HepG2 (cell line): ENCODE measurements around the gene CHST4. TPM values are rescaled to one million over a fixed set of nuclear protein-coding genes. Genes with fewer than 3 reads are reported as not detected.

Experiments used
- BRD4 ChIP-seq: sonication (generic); formaldehyde crosslinking; IDR thresholded peaks from 2 replicates; pipeline ENCODE4 v1.4.0; 2020; ENCODE audit warnings: missing genetic modification reagents
- CBX2 ChIP-seq, 2 experiments: fragments of 200-600 bp in 1 of 2; sonication (generic); formaldehyde crosslinking in 1 of 2; IDR thresholded peaks; 2 replicates each; pipeline versions ENCODE4 v1.7.0 to v1.8.1; 2018 to 2022; ENCODE audit warnings: low read depth in 2 of 2, low read length in 1 of 2, mild to moderate bottlenecking in 1 of 2, missing genetic modification reagents in 1 of 2
- CENPX ChIP-seq: sonication (generic); formaldehyde crosslinking; IDR thresholded peaks from 2 replicates; pipeline ENCODE4 v1.9.0; 2021; ENCODE audit warnings: mild to moderate bottlenecking, missing genetic modification reagents, moderate library complexity
- CTCF ChIP-seq: sonication (generic); formaldehyde crosslinking; IDR thresholded peaks from 2 replicates; pipeline ENCODE4 v1.5.0; 2020; ENCODE audit warnings: mild to moderate bottlenecking, missing genetic modification reagents, moderate library complexity
- DMAP1 ChIP-seq: IDR thresholded peaks from 2 replicates; pipeline ENCODE4 v1.6.1; 2016
- EZH2 ChIP-seq: conservative IDR thresholded peaks from 2 replicates; pipeline ENCODE4 v1.6.1; 2012; ENCODE audit warnings: mild to moderate bottlenecking, low read depth, low read length, moderate library complexity
- MIER2 ChIP-seq: IDR thresholded peaks from 2 replicates; pipeline ENCODE4 v1.6.1; 2016; ENCODE audit warnings: missing biosample characterization, missing genetic modification reagents
- RFX5 ChIP-seq: IDR thresholded peaks from 2 replicates; pipeline ENCODE4 v1.6.1; 2011; ENCODE audit warnings: low read depth, low read length, improper control_type of control experiment
- RXRA ChIP-seq: sonication (generic); formaldehyde crosslinking; IDR thresholded peaks from 2 replicates; pipeline ENCODE4 v1.5.1; 2020; ENCODE audit warnings: missing genetic modification reagents
- SALL2 ChIP-seq: sonication (generic); formaldehyde crosslinking; IDR thresholded peaks from 2 replicates; pipeline ENCODE4 v1.8.1; 2023; ENCODE audit warnings: mild to moderate bottlenecking, missing genetic modification reagents, inconsistent platforms
- SIN3B ChIP-seq: fragments of 150-350 bp; IDR thresholded peaks from 2 replicates; pipeline ENCODE4 v1.6.1; 2014; ENCODE audit warnings: low read length
- TCF12 ChIP-seq, 2 experiments: fragments of 450-650 bp in 1 of 2; sonication (generic) in 1 of 2; formaldehyde crosslinking in 1 of 2; IDR thresholded peaks; 2 replicates each; pipeline versions ENCODE4 v1.6.1 to v1.8.0; 2017 to 2022; ENCODE audit warnings: antibody characterized with exemption in 1 of 2, mild to moderate bottlenecking in 1 of 2, missing genetic modification reagents in 1 of 2, moderate library complexity in 1 of 2
- ZBTB4 ChIP-seq: sonication (generic); formaldehyde crosslinking; IDR thresholded peaks from 2 replicates; pipeline ENCODE4 v1.4.0; 2020; ENCODE audit warnings: missing genetic modification reagents, mild to moderate bottlenecking, borderline replicate concordance
- ZBTB7A ChIP-seq: sonication (generic); formaldehyde crosslinking; IDR thresholded peaks from 2 replicates; pipeline ENCODE4 v1.8.0; 2022; ENCODE audit warnings: mild to moderate bottlenecking, missing genetic modification reagents
- ZNF136 ChIP-seq: sonication (generic); formaldehyde crosslinking; IDR thresholded peaks from 2 replicates; pipeline ENCODE4 v1.8.1; 2022; ENCODE audit warnings: low read depth, mild to moderate bottlenecking, moderate library complexity, missing genetic modification reagents
- ZNF263 ChIP-seq: sonication (generic); formaldehyde crosslinking; IDR thresholded peaks from 2 replicates; pipeline ENCODE4 v1.4.0; 2020; ENCODE audit warnings: missing genetic modification reagents
- ZNF44 ChIP-seq: sonication (generic); formaldehyde crosslinking; IDR thresholded peaks from 2 replicates; pipeline ENCODE4 v1.5.1; 2020; ENCODE audit warnings: mild to moderate bottlenecking, missing genetic modification reagents
- ZNF569 ChIP-seq: sonication (generic); formaldehyde crosslinking; IDR thresholded peaks from 2 replicates; pipeline ENCODE4 v1.5.0; 2020; ENCODE audit warnings: mild to moderate bottlenecking, missing genetic modification reagents, moderate library complexity, borderline replicate concordance
- ZNF614 ChIP-seq: IDR thresholded peaks from 2 replicates; pipeline ENCODE4 v1.6.1; 2018; ENCODE audit warnings: missing biosample characterization, missing genetic modification reagents, inconsistent platforms, borderline replicate concordance
- ZNF724P ChIP-seq: sonication (generic); formaldehyde crosslinking; IDR thresholded peaks from 2 replicates; pipeline ENCODE4 v1.8.0; 2022; ENCODE audit warnings: missing genetic modification reagents, borderline replicate concordance
- ZNF737 ChIP-seq: sonication (generic); formaldehyde crosslinking; IDR thresholded peaks from 2 replicates; pipeline ENCODE4 v1.5.0; 2020; ENCODE audit warnings: missing genetic modification reagents, mild to moderate bottlenecking, borderline replicate concordance
- ZNF782 ChIP-seq: sonication (generic); formaldehyde crosslinking; IDR thresholded peaks from 2 replicates; pipeline ENCODE4 v1.4.0; 2020; ENCODE audit warnings: missing genetic modification reagents, mild to moderate bottlenecking, borderline replicate concordance
- polyA plus RNA-seq, 8 experiments: library from polyadenylated mRNA; depleted of rRNA in 3 of 8; stranded (reverse) in 7 of 8; unstranded in 1 of 8; fragments of >200 nt; fragmentation: Illumina TruSeq in 4 of 8; extraction: Trizol in 4 of 8; gene quantifications; 2 replicates each; pipeline versions ENCODE4 v1.2.1 to v1.2.3, GENCODE V29; 2011 to 2016; ENCODE audit warnings: low read depth in 4 of 8, missing spikeins in 1 of 8, mixed read lengths in 1 of 8; ENCODE audit not compliant: insufficient read depth in 1 of 8
- total RNA-seq, 5 experiments: library from RNA; depleted of rRNA; stranded (reverse); fragments of >200 nt; fragmentation: Illumina TruSeq; extraction: Trizol; gene quantifications; 2 replicates each; pipeline ENCODE4 v1.2.3, GENCODE V29; 2016; ENCODE audit warnings: low read depth in 1 of 5
- TF ChIP-seq, protein P1 (sequence below), 2 experiments: sonication (generic) in 1 of 2; formaldehyde crosslinking in 1 of 2; IDR thresholded peaks; 2 replicates each; pipeline versions ENCODE4 v1.4.0 to v1.6.1; 2018 to 2020; ENCODE audit warnings: missing genetic modification reagents in 2 of 2, borderline replicate concordance in 1 of 2, low read depth in 1 of 2, mild to moderate bottlenecking in 1 of 2, missing biosample characterization in 1 of 2

The CHST4 gene
- total and polyA plus RNA-seq, 2 of the 13 experiments (the other 11 are each of a cell fraction or from before 2014, with no cell fraction given), result not detected

- TF ChIP-seq CTCF (CRISPR knock-in tag), result no peak
- TF ChIP-seq ZNF737 (CRISPR knock-in tag), result no peak
- TF ChIP-seq MIER2 (CRISPR knock-in tag), result no peak
- TF ChIP-seq SALL2 (CRISPR knock-in tag), result no peak
- TF ChIP-seq ZBTB7A (CRISPR knock-in tag), result no peak
- TF ChIP-seq ZBTB4 (CRISPR knock-in tag), result no peak
- no peak for TF ChIP-seq ZNF136 (CRISPR knock-in tag)
- no peak for TF ChIP-seq BRD4 (CRISPR knock-in tag)
- no peak for TF ChIP-seq RXRA (CRISPR knock-in tag)
- TF ChIP-seq ZNF782, result no peak
- TF ChIP-seq, protein P1, sequence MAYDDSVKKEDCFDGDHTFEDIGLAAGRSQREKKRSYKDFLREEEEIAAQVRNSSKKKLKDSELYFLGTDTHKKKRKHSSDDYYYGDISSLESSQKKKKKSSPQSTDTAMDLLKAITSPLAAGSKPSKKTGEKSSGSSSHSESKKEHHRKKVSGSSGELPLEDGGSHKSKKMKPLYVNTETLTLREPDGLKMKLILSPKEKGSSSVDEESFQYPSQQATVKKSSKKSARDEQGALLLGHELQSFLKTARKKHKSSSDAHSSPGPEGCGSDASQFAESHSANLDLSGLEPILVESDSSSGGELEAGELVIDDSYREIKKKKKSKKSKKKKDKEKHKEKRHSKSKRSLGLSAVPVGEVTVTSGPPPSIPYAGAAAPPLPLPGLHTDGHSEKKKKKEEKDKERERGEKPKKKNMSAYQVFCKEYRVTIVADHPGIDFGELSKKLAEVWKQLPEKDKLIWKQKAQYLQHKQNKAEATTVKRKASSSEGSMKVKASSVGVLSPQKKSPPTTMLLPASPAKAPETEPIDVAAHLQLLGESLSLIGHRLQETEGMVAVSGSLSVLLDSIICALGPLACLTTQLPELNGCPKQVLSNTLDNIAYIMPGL (CRISPR knock-in tag; IDR thresholded peaks at IDR 0.05; ENCODE audit: borderline replicate concordance in 1 of 2, low read depth in 1 of 2), result no peak
- no peak for TF ChIP-seq CENPX (CRISPR knock-in tag)
- TF ChIP-seq ZNF614 (CRISPR knock-in tag), result no peak
- no peak for TF ChIP-seq EZH2
- TF ChIP-seq ZNF724P, result no peak
- no peak for TF ChIP-seq SIN3B
- TF ChIP-seq ZNF44 (CRISPR knock-in tag), result no peak
- TF ChIP-seq DMAP1 (CRISPR knock-in tag), result no peak
- TF ChIP-seq ZNF263 (CRISPR knock-in tag), result no peak
- TF ChIP-seq TCF12 (IDR thresholded peaks at IDR 0.05), result no peak
- TF ChIP-seq TCF12 (CRISPR knock-in tag; IDR thresholded peaks at IDR 0.05), result no peak
- TF ChIP-seq CBX2 (IDR thresholded peaks at IDR 0.05; ENCODE audit: low read depth, low read length), result no peak
- TF ChIP-seq CBX2 (CRISPR knock-in tag; IDR thresholded peaks at IDR 0.05; ENCODE audit: low read depth), result no peak
- TF ChIP-seq ZNF569 (CRISPR knock-in tag), result no peak
- no peak for TF ChIP-seq RFX5
These were observed 31.8 kb downstream of the CHST4 start (continued) for GRCh38 chr16:71557954-71558582.
